G401.6 (cell line): ENCODE measurements around the gene NIPAL1.

Source experiments
- FAIRE-seq: peaks from 2 replicates; lab custom pipeline; 2012; peaks lifted over from hg19 to GRCh38; lab: Jason Lieb, UNC

The NIPAL1 gene

DNA sequence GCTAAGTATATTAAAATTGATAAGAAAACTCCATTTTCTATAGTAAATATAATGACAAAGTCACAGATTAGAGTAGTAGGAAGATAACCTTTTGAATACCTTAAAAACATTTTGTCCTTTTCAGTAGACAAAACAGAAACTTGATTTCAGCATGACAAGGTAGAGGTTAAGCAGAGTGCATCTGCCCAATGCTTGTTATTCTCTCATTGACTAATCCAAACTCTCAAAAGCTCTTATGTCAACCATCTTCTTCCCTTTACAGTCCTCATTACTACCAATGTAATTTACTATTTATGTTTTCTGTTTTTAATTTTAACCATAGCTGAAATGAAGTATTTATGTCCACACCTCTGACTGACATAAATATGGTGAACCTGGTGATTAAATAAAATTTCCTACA, 11.1 kb downstream of the NIPAL1 start:
- no peak for FAIRE-seq

DNA sequence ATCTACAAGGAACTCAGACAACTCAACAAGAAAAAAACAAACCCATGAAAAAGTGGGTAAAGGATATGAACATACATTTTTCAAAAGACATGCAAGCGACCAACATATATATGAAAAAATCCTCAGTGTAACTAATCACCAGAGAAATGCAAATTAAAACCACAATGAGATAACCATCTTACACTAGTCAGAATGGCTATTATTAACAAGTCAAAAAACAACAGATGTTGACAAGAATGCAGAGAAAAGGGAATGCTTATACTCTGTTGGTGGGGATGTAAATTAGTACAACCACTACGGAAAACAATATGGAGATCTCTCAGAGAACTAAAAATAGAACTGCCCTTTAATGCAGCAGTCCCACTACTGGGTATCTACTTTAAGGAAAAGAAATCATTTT, 12.1 kb downstream of the NIPAL1 start:
- FAIRE-seq: no peak

DNA sequence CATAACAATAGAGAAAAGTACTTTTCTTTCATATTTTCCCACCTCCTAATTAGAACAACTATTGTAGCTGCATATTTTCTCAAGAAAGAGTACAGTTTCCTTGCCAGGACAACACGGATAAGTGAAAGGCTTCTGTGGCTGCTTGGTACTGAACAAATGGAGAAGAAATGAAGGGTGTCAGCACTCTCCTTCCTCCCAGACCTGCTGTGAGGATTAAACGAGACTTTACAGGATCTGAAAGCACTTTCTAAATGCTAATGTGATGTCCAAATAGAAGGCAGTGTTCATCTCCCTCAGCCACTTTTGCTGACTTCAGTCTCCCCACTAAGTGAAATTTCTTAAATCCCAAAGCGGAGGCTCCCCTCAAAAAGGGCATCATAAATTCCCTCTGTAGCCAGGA, 13.9 kb downstream of the NIPAL1 start:
- no peak for FAIRE-seq

DNA sequence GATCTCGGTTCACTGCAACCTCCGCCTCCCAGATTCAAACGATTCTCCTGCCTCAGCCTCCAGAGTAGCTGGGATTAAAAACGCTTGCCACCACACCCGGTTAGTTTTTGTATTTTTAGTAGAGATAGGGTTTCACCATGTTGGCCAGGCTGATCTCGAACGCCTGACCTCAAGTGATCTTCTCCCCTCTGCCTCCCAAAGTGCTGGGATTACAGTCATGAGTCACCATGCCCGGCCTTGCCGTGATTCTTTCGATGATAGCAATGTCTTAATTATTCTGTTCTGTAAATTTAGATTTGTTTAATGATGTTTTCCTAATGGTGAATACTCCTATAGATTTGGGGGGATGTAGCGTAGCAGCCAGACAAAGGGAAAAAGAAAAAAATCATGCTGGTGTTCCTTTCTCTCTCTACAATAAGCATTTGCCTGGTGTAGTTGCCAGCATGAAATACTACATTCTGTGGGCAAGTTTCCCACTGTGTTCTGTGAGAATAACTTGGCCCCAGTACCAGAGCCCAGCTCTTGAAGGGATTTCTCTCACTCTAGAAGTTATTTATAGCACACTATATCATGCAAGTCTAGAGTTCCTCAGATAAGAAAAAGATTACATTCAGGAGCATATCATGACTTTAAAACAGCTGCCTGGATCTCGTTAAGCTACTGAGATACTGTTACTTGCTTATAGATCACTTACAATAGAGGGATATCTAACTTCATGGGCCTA, 15.4 kb downstream of the NIPAL1 start:
- no peak for FAIRE-seq

DNA sequence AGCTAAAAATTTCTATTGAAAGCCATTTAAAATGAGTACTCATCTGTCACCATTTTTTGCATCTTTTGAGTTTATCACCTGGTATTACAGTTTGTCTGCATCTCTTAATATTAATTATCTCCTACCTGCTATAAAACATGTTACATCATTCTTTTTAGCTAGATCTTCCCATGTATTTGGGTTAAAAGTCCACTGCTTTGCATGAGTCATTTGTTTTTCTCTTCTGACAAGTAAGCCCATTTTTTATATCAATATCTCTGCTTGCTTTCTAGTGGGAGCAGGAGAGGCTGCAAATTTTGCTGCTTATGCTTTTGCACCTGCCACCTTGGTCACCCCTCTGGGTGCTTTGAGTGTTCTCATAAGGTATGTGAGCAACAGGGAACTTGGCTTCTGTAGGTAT, 16.1 kb downstream of the NIPAL1 start:
- FAIRE-seq: no peak

DNA sequence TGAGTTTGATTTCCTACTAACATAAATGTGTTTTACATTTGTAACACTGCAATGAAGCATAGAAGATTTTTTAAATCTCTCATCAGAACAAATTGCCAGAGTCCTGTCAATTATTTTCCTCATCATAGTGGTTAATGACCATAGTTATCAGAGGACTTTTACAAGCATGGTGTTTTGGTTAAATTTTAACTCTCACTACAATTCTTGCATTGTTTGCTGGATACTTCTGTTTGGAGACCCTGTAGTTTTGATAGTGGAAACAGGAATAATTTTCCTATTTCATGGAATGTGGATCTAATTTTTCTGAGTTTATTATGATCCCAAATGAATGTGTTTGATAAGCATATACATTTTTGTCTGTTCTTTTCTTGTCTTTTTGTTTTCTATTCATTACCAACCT, 16.8 kb downstream of the NIPAL1 start:
- no peak for FAIRE-seq

DNA sequence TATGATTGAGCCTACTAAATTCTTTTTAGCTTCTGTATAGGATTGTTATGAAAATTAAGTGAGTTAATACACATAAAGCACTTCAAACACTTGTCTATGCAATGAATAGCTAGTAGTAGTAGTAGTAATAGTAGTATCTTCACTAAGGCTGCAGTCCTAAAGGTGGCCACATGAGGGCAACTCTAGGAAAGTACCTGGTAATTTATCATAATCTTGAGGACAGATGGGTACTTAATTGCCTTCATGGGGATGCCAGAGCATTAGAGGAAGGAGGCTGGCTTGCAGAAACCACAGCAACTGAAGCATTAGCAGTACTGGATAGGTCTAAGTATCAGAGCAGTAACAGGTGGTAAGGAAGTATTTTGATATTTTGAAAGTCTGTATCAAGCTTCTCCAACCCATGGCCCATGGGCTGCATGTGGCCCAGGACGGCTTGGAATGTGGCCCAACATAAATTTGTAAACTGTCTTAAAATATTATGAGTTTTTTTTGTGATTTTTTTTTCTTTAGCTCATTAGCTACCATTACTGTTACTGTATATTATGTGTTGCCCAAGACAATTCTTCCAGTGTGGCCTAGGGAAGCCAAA, 17.3 kb downstream of the NIPAL1 start:
- no peak for FAIRE-seq

DNA sequence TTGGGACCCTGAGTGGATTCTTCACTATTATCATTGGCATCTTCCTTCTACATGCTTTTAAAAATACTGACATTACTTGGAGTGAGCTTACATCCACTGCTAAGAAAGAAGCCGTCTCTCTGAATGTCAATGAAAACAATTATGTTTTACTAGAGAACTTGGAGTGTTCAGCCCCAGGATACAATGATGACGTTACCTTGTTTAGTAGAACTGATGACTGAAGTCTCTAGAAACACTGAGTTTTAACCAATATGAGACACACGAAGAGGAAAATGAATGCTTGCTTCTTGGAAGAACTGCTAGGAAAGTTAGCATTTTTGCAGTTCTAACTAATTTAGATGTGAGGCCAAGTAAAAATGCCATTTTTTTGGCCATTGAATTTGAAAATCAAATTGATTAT, 19.4 kb downstream of the NIPAL1 start:
- no peak for FAIRE-seq

DNA sequence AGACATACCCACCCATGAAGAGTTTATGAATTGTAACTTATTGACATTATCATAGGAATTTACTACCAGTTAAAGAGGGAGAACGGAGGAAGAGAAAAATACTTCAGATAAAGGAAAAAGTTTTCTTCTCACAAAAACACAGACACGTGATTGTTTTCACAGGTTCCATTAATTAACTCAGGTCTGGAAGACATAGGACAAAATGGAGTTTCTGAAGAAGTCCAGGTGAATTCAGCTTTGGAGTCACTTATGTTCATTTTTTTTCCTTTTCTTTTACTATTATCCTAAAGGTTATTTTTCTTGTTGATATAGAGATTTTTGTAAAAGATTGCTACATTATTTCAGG, 20.5 kb downstream of the NIPAL1 start:
- no peak for FAIRE-seq

DNA sequence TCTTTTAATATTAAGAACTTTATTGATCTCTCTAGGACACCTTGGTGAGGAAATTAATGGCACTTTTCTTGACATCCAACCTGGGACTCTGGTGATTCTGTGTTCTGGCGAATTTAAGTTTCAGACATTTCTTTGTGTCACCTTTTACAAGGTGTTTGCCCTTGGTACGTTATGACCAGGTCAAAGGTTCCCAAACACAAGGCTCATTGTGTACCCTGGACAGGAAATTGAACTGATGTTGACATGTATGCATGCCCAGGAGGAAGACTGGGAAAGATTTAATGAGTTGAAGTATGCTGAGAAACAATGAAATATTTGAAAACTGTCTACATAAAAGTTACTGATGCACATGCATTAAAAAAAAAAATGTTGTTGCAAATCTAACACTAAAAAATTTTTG, 22.1 kb downstream of the NIPAL1 start:
- FAIRE-seq: no peak

DNA sequence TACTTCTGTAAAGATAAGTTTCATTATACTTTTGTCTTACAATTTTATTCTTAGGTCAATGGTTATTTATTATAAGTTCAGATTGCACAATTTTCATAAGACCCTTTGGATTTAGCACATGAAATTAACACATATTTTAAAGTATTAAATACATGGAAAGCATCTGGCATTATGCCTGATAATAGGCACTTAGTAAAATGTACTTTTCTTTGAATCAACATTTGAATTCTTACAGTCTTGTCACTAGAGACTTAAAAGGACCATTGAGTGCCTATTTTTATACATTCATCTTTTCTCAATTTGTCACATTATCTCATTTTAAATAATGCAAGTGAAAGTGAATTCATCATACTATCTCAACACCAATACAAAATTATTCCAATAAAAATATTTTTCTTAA, 23.0 kb downstream of the NIPAL1 start:
- FAIRE-seq: no peak

DNA sequence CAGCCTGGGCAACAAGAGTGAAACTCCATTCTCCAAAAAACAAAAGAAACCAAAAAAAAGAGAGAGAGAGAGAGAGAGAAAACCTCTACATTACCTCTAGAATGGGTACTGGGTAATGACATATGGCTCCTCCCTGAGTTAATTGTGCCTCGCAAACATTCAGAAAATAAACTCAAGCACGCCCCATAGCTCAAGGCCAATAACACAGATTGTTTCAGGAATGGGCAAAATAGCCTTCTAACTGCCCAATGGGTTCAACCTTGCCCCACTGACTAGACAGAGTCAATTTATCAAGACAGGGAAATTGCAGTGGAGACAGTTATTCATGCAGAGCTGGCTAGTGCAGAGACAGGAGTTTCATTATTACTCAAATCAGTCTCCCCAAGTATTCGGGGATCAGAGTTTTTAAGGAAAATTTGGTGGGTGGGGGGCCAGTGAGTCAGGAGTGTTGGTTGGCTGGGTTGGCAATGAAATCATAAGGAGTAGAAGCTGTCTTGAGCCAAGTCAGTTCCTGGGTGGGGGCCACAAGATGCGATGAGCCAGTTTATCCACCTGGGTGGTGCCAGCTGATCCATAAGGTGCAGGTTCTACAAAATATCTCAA, 25.1 kb downstream of the NIPAL1 start:
- no peak for FAIRE-seq

DNA sequence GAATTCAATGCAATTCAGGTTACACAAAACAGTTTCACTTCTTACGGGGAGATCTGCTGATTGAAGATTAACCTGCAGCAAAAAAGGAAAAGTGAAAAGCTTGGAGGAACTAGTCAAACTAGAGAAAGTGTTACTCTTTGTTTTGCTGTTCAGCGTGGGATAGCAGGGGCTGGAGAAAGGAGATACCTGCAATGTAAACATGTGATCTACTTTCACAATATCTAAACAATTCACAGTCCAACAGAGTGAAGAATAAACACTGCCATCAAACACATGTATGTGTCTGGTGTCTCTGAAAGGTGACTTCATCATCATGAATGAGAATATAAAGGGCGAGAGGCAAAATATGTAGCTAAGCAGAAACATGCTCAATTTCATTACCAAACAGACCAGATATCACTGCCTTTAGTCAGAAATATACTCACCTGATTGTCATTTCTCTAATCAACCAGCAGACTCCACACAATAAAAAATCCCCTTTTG, 26.4 kb downstream of the NIPAL1 start:
- no peak for FAIRE-seq

DNA sequence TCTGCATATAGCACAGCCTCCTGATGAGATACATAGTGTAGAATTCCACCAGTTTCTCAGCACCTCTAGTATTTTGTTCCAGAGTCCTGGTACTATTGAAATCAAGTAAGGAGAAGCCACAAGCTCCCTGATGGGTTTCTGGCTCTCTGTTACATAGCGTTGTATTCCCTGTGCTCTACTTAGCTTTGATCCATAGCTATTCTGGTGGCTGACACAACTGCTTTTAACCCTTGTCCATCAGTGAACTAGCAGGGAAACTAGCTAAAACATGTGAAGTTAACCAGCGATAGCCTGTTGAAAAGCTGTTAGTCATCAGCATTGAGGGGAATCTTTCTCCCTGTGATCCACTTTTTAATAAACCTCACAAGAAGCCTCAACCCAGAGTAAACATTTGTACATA, 26.9 kb downstream of the NIPAL1 start:
- no peak for FAIRE-seq

DNA sequence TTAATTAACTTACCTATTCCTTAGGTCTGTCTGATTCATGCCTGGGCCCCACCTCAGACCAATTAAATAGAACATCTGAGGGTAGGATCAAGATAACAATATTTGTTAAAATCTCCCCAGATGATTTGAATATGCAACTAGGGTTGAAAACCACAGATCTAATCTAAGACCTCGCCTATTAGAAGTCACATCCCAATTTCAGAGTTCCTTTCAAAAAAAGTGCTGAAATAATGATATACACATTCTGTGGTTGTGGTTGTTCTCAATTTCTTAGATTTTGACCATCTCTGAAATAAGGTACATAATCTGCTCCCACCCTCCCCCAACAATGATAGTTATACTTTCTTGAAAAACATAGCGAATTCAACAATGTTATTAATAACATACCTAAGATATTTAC, 27.7 kb downstream of the NIPAL1 start:
- FAIRE-seq: no peak

DNA sequence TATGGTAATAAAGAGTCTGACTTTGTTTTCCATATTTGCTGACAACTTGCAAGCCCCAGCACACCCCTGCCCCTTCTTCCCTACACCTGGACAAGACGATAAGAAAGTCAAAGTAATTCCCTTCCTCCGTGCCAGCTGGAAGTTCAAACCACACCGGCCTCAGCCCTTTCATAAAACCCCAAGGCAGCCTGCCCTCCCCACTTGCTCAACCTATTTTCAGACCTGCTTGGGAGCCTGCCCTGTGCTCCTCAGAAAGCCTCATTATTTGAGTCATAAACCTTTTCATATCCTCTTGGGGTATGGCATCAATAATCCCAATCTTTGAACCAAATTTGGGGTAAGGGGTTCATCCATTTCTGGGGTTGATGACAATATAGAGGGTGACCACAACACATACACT, 29.5 kb downstream of the NIPAL1 start:
- FAIRE-seq: no peak

DNA sequence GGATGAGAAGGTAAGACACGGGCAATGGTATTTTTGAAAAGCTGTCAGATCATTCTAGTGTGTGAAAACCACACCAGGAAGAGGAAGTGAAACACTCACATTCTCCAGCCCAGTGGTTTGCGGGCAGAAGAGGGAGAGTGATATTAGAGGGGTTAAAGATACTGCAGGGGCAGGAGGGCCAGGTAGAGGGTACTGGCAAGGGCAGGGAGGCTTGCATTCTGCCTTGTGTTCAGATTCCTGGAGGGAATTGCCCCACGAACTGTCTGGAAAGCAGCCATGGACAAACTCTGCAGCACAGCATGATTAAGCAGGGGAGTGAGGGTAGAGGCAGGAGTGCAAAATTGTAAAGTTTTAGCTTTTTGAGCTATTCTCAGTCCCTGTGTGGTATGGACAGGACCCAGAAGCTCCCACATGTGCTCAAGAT, 30.9 kb downstream of the NIPAL1 start:
- no peak for FAIRE-seq

DNA sequence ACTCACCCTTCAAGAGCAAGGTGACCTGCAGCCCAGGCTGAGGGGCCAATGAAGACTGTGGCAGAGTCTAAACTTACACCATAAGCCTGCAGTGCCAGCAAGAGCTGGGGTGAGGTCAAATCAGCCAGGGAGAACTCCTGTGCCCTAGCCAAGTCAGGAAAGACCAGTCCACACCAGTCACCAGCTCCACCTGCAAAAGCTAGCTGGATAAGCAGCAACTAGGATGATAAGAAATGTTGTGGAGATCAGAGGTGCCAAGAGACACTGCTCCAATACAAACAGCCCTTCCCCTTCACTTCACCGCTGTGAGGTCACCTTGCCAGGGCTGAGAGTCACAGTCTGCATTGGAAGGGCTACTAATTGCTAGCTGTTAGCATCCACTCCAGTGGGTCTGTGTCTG, 31.3 kb downstream of the NIPAL1 start:
- FAIRE-seq: no peak

DNA sequence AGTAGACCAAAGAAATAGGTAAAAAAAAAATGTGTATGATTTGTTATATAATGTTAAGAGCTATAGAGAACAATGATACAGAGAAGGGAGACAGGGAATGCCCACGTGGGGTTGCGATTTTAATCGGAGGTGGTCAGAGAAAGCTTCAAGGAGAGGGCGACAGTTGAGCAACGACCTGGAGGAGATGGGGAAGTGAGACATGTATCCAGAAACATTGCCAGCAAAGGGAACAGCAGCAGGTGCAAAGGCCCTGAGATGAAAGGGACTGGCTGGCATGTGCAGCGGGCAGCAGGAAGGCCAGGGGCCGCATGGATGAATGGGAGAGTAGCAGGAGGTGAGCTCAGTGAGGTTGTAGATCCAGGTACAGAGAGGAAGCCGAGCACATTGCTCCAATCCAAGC, 32.9 kb downstream of the NIPAL1 start:
- no peak for FAIRE-seq

DNA sequence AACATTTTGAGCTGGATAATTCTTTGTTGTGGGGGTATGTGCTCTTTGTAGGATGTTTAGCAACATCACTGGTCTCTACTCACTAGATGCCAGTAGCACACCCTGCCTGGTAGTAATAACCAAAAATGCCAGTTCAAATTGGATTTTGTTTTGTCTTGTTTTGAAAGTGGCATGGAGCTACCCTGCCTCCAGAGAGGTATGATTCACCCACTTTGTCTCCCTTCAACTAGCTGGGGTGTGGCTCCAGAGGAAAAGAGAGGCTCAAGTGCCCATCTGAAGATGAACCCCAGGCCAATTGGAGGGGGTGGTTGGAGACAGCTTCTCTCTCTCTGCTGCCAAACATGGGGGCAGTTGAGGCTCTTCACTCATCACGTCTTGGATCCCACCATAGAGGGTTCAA, 34.5 kb downstream of the NIPAL1 start:
- FAIRE-seq: no peak

DNA sequence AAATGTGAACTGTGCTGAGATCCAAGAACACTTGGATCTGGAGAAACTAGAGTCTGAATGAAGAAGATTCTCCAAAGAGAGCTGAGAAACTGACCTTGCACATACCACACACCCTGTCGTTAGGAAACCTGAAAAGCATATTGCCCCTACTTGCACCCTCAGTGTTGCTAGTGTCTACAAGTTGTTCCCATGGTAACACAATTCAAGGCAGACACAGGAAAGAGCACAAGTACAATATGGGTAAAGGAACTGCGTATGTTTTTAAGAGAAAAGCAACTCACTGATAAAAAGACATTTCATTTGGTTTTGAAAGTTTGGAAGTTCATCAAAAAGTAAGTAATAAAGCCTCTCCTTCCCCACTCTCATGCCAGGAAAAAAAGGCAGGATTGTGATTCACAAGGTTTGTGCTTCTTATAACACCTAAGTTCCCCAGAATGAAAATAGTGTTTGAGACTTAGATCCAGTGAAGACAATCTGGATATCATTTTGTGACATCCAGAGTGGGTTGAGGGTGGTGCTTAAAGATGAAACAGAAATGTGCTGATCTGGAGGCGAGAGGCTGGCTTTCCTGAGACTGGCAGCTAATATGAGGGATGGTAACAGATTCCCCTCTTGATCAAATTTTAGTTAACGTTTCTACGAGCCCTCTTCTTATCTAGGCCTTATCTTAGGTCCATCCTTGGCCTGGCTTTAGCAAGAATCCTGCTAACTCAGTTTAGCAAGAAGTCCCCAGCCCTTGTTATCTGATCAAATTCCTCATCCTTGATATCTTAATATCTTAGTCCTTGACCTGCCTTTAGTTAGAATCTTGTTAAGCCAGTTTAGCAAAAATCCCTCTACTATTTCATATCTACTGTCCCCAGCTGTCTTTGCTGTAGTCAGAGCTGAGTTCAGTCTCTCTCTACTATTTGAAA, 42.3 kb downstream of the NIPAL1 start:
- FAIRE-seq: no peak

DNA sequence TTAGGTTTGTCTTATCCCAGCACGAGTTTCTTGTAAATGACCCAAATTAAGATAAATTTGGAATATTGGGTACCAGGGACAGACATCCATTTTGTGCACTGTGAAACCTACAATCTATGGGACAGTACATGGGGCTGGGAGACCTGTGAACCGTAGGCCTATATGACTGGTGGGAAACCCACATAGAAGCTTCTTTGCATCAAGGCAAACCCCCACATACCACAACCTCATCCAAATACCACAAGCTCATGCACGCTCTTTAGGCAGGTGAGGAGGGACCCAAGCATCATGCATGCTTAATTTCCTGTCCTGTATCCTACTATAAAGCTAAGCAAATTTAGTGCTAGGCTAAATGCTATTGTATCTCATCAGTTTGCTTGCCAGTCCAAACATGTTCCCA, 47.8 kb downstream of the NIPAL1 start:
- no peak for FAIRE-seq

DNA sequence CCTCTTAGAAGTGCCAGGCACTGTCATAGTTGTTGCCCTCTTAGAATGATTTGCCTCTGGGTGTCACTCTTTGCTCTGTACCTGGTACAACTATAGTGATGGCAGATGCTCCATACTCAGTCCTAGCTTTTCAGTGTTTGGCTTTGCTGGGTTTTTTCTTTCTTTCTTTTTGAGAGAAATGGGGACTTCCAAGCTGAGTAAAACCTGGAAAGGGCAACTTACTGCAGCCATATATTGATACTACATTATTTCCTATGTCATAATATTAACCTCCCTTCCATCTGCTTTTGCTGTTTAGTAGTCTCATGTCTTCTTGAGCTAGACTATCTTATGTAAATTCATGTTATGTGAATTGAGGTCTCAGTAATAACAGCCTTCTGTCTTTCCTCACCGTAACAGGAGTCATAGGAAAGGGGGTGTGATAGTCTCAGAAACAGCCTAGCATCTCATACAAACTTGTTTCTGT, 49.0 kb downstream of the NIPAL1 start:
- FAIRE-seq: no peak
